Activated CD4-positive, CD25-positive, alpha-beta regulatory T cell treated with anti-CD3 and anti-CD28 coated beads, Interleukin-2, amount 50 U/mL, for 72 hours (primary cell): ENCODE measurements around the gene SLC6A20.
"Not testable (repeated sequence)": the region's sequence is repeated elsewhere in the genome, so short reads cannot be mapped to it uniquely, and the experiment has no call there.

ENCODE experiments used
- DNase-seq: peaks from one replicate; pipeline ENCODE4 v3.0.0; 2021

Gene SLC6A20

DNA sequence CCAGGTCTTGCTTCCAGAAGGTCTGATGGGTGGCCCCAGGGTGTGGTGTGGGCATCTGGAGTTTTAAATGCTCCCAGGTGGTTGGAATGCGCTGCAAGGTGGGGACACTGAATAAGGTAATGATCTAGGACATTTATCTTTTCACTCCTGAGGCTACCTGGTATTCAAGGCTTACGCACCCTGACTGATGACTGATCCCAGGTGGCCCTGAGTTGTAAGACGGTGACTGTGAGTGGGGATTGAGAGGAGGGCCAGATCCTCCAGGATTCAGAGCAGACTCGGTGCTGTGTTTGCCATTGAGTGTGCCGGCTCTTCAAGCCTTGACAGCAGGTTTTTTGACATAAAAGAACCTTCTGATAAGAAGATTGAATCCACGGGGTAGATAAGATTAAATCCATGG is 40.3 kb downstream of the SLC6A20 start:
- no peak for DNase-seq

DNA sequence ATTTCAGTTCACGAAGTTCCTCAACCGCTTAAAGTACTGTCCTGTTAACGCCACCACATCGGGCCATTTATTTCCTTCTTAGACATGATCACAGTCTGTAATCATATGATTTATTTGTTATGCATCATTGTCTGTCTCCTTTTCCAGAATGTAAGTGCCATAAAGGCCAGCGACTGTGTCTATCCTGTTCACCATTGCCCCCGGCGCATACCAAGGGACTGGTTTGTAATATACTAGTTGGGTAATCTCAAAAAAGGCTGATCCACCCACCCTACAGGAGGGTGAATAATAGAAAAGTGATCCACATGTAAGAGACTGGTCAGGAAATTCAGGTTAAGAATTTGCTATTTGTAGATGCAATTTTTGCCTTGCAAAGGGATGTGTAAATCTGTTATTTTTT is 41.9 kb downstream of the SLC6A20 start:
- no peak for DNase-seq

DNA sequence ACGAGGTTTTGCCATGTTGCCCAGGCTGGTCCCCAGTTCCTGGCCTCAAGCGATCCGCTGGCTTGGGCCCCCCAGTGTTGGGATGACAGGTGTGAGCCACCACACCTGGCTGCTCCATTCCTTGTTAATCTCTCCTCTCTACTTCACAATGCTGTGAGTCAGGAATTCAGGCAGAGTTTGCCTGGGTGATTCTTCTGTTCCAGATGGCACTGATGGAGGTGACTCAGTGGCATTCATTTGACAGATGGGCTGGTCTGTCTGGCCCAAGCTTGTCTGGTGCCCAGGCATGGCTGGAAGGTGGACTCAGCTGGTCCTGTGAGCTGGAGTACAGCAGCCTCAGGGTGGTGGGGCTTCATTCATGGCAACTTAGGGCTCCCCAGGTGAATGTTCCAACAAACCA is 43.2 kb downstream of the SLC6A20 start:
- no peak for DNase-seq

DNA sequence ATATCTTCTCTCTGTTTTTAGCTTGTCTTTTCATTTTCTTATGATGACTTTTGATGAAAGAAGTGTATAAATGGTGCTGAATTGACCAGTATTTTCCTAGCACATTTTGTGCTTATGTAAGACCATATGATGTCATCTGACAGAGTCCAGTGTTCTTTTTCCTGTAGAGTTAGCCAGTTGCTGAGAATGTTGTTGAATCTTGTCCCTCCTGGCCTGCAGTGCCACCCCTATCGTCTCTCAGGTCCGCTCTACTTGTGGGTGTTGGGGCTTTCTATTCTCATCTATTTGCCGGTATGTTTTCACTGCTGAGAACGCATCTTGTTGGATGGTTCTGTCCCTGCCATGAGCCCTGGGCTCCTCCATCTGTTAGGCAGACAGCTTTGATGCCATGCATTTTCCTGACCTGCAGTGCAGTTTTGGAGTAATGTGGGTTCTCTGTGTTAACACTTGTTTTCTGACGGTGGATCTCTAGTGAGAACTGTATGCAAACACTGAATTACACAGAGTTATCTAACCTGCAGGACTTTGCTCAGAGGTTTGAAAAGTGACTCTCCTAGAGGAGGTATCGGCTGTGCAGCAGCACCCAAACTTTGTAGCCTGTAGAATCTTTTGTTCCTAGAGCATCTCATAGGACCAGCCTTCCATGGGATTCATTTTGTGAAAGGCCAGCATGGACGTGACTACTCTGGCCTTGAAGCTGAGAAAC is 44.6 kb downstream of the SLC6A20 start:
- DNase-seq, result no peak

DNA sequence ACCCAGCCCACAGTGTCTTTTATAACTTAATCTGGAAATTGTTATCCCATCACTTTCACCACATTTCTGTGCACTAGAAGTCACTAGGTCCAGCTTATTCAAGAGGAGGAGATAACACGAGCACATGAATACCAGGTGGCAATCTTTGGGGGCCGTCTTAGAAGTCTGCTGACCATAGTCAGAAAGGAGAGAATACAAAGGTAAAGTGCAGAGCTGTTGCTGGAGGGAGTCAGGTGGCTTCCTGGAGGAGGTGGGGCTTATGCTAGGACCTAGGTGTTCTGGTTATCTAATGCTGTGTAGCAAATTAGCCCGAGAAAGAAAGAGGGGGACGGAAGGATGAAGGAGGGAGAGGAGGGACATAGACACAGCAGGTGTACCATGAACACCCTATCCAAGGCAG is 46.5 kb downstream of the SLC6A20 start:
- no peak for DNase-seq

DNA sequence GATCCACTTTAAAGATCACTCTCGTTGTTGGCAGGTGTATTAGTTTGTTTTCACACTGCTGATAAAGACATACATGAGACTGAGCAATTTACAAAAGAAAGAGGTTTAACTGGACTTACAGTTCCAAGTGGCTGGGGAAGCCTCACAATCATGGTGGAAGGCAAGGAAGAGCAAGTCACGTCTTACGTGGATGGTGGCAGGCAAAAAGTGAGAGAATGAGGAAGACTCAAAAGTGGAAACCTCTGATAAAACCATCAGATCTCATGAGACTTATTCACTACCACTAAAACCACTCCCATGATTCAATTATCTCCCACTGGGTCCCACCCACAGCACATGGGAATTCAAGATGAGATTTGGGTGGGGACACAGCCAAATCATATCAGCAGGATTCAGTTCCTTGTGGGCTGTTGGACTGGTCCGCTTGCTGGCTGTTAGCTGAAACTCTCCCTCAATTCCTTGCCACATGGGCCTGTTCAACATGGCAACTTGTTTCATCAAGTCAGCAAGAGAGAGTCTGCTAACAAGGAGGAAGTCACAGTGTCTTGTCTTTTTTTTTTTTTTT is 47.2 kb downstream of the SLC6A20 start:
- not testable (repeated sequence) for DNase-seq

DNA sequence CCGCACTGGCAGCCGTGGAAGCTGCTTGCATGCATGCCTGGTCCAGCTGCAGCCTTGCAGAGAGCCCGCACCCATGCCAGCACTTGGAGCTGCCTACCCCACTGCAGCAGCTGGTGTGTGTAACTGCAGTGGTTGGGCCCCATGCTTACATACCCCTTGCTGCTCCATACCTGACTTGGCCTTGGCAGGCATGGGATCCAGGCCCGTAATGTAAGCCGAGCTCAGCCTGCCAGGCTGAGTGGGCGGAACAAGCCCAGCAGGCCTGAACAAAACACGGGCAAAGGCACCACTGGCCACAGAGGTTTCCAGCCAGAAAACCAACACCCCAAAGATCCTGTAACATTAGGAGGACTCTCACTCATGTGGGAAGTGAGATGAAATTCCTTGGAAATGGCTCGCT is 48.3 kb downstream of the SLC6A20 start:
- no peak for DNase-seq

DNA sequence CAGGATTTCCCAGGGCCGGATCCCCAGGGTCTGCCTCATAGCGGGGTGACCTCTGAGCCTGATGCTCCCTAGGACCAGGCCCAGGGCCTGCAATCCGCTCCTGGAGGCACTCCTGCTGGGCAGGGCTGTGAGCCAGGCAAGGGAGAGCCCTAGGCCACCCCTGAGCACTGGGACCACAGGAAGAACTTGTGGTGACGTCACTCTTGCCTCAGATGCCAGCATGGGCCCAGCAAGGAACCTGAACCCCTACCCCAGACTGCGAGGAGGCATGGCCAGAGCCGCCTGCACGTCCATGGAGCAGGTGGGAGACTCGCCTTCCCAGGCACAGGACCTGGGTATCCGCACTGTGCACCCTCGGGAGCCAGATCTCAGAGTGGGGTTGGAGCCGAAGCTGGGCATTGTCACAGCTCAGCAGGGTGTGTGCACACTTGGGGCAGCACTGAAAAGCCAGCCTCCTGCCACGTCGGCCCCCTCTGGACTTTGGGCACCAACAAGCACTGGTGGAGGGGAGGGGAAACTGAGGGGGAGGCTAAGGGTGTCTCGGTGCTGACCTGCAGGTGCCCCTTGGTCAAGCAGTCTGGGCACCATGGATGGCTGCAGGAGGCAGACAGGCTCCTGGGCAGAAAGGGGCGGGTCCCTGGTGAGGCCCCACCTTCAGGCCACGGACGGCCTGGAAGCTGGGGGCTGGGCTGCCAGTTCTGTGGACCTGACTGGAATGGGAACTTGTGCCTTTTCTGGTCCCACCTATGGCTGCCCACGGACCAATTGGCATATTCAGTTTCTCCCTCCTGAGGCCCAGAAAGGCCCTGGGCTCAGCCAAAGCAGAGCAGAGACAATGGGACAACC is 49.3 kb downstream of the SLC6A20 start:
- no peak for DNase-seq

DNA sequence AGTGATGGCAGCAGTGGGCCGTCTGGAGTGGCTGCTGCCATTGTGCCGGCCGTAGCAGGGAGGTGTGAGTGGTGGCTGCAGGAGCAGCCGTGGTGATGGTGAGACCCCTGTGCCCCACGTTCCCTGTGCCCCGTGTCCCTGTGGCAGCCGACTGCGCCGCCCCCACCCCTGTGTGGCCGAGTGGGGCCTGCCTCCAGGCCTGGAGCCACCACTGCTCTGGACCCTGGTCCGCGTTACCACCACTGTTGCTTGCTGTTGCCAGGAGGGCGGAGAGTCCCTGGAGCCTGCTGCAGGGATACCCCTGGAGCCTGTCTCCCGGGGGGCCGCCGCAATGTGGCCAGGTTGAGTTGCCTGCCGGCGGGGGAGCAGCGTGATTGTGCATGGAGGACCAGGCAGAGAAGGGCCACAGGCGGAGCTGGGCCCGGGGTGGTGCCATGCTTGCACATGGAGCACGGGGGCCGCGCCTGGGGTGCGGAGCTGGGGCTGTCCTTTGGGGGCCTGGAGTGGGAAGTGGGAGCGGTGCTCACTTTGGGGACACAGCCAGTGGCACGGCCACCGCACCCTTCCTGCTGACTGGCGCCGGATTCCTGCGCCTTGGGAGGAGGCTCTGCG is 50.1 kb downstream of the SLC6A20 start:
- DNase-seq, result no peak

DNA sequence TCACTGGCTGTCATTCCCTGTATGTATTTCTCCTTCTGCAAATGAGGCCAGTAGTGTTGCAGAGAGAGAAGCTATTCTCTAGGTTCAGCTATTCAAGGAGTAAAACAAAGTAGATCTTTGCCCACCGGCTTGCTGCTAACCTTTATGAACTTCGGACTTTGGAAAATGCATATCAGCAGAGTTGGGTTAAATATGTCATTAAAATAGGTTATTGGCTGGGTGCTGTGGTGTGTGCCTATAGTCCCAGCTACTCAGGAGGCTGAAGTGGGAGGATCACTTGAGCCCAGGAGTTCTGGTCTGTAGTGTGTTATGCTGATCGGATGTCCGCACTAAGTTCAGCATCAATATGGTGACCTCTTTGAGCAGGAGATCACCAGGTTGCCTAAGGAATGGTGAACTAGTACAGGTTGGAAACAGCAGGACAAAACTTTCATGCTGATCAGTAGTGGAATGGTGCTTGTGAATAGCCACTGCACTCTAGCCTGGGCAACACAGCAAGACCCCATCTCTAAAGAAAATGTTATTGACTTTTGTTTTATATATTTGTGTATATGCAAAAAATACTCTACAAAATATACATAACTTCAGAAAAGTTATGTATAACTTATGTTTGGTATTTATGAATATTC is 53.8 kb downstream of the SLC6A20 start:
- DNase-seq, result no peak

DNA sequence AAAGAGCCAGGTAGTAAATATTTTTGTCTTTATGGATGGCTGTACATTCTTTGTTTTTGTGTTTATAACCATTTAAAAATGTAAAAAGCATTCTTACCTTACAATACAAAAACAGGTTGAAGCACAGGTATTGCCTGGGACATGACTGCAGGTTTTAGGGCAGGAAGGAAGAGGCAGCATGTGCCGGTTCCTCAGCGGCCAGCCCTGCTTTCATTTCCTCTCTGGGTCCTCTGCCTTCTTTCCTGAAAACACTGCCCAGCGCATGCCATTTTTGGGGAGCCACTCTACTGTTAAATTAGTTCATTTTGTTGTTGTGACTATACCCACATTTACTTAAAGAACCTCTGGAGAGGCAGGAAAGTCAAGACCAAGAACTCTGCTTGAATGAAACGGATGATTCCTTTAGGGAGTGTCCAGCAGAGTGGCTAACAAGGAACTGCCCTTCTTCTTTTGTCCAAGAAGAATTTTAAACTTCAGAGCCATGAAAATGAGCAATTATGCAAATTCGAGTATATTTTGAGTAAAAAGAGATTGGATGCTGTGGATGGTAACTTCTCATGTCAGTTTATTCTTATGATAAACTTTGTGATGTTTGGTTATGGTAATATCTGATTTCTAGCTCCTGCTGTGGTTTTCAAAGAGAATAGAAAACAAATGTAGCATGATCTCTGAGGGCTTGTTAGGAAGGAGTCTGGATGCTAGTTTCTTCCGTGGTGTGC is 54.4 kb downstream of the SLC6A20 start:
- no peak for DNase-seq

DNA sequence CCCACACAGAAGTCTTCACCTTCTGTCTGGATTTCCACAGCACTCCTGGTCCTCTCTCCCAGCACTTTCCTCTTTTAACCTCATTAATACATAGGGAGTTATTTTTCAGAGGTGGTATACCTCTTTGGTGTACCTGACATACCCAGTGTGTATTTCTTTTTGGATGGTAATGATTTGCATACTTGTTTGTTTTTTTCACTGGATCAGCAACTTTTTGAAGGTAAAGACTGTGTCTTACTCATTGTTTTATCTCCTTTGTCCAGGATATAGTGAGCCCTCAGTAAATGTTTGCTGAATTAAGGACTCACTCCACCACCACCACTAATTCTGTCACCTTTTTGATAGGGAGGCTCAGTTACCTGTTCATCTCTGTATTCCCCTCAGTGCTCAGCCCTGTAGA is 55.1 kb downstream of the SLC6A20 start:
- DNase-seq, result no peak

DNA sequence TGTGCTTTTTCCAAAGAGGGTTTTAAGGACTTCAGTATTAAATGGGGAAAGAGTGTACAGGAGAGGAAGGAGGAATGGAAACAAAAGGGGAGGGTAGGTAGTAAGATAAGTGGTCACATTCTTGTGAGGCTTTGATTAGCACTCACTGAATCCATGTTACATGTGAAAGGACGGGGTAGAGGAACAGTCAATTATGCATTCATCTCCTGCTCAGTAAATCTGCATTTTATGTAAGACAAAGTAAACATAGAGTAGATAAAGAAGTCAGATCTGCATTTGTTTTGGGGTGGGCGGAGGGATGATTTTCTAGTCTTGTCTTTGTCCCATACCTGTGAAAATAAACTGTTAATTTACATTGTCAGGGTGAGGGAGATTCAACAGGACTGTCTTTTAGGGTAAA is 56.3 kb downstream of the SLC6A20 start:
- DNase-seq, result no peak

DNA sequence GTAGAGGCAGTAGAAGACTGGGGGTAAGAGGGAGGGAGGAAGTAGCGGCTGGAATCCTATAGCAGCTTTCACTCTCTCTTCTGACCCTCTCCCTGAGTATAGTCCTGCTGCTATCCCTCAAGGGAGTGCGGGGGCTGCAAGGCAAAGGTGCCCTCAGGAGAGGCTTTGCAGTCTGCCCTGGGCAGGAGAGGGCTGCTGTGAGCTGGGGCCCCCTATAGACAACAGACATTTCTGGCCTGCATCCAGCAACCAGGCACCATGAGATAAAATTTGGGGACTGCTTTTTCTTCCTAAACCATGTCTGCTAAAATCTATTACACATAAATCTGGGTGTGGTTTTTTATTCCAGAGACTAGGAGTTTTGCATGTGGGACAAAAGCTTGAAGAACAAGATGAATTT is 59.1 kb downstream of the SLC6A20 start:
- no peak for DNase-seq

DNA sequence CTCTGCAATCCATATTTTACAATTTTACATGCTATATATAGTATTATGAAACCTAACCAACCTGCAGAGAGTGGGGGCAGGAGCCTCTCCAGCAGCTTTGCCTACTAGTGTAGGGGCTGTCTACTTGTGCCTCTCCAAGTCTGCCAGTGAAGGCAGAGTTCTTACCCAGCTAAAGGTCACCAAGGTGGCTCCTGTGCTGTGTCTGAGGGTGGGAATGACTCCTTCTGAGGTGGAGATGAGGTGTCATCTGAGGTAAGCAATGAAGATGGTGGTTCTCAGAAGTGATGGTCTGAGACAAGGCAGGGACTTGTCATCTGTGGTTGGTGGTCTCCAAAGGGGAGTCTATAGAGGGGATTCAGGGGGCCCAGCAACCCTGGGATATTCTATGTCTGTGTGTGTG is 59.6 kb downstream of the SLC6A20 start:
- no peak for DNase-seq

DNA sequence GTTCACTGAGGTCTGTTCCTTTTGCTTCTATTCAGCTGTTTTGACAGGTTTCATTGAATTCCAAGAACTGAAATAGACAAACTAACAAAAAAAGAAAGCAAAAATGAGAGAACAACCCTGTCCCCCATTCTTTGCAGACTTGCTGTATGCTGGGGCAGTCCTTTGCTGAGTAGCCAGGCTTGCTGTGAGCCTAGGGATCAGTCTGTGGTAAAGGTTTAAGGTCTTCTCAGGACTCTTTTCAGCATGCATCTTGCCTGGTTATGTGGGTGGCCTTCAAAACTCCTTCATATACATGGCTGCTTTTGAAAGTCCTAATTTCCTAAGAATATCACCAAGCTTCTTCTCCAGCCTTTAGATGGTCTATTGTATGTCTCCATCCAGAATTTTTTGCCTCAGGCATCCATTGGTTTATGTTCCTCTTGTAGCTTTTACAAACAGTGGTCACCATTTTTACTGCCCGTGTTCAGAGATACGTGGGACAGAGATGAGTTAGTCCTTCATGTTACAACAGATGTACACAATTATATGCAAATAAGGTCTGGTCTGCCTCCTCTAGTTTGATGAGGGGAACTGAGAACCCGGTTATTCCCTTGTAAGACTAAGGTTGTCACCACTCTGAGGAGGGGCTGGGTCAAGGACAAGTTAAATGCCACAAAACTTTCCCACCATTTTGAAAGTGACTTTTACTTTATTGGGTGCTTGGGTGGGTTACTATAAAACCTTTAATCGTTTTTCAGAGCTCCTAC is 65.8 kb downstream of the SLC6A20 start:
- DNase-seq, result no peak

DNA sequence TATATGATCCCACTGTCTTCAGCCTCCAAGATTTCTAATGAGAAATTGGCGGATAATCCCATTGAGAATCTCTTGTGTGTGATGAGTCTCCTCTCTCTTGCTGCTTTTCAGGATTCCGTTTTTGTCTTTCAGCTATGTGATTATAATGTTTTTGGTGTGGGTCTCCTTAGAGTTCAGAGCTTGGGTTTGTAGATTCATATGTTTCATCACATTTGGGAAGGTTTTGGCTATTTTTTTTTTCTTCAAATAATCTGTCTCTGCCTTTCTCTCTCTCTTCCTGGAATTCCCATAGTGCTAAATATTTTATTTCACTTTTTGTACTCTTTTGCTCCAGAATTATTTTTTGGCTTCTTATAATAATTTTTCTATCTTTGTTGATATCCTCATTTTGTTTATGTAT is 66.7 kb downstream of the SLC6A20 start:
- DNase-seq, result no peak

DNA sequence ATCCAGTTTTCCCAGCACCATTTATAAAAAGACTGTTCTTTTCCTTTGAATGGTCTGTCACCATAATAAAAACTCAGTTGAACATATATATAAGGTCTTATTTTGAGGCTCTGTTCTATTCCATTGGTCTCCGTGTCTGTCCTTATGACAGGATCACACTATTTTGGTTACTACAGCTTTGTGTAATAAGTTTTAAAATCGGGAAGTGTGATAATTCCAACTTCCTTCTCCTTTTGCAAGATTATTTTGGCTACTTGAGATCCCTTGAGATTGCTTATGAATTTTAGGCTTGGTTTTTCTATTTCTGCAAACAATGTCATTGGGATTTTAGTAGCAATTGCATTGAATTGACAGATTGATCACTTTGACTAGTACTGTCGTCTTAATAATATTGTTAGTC is 71.4 kb downstream of the SLC6A20 start:
- no peak for DNase-seq

DNA sequence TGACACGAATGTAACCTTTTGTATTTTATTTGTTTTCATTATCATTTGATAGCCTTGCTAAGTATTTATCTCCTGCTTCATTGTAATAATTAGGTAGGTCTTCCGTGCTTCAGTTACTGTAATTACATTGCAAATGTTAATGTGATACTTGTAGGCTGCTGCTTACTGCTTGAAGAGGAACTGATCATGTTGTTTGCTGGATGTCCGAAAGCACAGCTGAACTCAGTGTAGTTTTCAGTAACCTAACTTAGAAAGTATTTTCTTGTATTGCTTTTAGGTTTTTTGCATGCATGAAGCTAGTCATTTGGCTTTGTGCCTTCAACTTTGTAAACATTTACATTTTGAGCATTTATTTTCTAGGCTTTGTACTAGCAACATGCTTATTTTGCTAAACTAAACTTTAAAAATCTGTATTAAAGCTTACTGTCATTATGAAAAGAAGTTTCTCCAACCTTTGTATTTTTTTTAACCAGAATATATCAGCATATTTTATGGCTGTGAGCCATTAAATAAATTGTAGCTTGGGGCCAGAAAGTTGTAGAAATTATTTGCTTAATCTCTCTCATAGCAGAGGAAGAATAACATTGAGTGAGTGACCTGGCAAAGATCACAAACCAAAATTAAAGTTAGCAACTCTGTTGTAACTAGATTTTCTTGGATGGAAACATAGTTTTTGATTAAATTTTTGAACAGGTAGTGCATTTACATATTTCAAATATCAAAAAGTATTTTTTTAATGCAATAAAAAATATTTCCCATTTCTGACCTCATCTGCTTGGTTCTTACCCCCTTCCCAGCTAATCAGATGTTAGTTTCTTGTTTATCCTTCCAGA is 76.5 kb downstream of the SLC6A20 start:
- no peak for DNase-seq

DNA sequence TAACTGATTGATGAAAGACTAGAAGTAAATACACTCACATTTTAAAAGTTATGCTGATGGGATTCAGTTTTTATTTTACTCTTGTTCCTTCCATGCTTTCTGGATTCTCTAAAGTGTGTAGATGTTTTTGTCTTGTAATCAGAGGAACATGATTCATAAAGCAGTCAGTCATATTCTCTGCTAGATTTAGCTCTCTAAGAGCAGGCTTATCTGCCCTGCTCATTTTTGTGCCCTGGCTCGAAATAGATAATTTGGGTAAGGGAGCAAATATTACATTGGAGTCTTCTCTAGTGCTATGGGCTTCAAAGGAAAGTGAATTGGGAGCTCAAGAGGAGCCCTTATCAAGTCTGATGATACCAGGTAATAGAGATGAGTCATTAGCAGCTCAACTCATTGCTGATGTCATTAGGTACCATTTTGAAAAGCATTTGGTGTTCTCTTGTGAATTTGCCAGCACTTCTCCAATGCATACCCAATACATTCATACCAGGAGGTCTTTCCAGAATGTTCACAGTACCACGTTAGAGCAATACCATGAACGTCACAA is 79.5 kb downstream of the SLC6A20 start:
- DNase-seq, result no peak

DNA sequence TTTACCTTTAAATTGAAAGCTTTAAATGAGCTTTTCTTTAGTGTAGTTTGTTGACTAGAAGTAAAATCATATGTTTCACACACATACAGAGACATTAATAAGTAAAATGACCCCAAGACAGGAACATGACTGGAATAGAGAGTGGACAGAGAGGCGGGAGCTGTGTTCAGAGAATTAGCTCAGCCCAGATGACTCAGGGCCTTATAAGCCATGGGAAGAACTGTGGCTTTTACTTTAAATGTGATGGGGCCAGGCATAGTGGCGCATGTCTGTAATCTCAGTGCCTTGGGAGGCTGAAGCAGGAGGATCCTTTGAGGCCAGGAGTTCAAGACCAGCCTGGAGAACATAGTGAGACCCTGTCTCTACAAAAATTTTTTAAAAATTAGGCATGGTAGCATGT is 80.4 kb downstream of the SLC6A20 start:
- DNase-seq, result no peak
